GM12878 (cell line): ENCODE results near the gene FHOD3.

Experiments
- CBFB ChIP-seq: IDR thresholded peaks from 2 replicates; pipeline ENCODE4 v1.6.1; 2016; ENCODE audit warnings: antibody characterized with exemption, low read depth
- CBX5 ChIP-seq: sonication (generic); IDR thresholded peaks from 2 replicates; pipeline ENCODE4 v1.6.1; 2016; ENCODE audit warnings: low read depth, moderate library complexity, mild to moderate bottlenecking, inconsistent platforms
- CTCF ChIP-seq, 3 experiments: IDR thresholded peaks in 2 of 3; conservative IDR thresholded peaks in 1 of 3; 2 replicates each; pipeline ENCODE4 v1.5.1; 2011; ENCODE audit warnings: low read depth in 3 of 3, low read length in 3 of 3, mild to moderate bottlenecking in 3 of 3, control low read depth in 2 of 3, moderate library complexity in 2 of 3, inconsistent platforms in 1 of 3, mixed read lengths in 1 of 3; ENCODE audit not compliant: control insufficient read depth in 2 of 3, insufficient read depth in 1 of 3; ENCODE audit errors: extremely low read depth in 1 of 3
- DPF2 ChIP-seq: fragments of 450-650 bp; IDR thresholded peaks from 2 replicates; pipeline ENCODE4 v1.6.1; 2017; ENCODE audit warnings: mild to moderate bottlenecking
- E4F1 ChIP-seq: fragments of 450-650 bp; IDR thresholded peaks from 2 replicates; pipeline ENCODE4 v1.6.1; 2018; ENCODE audit warnings: borderline replicate concordance, mild to moderate bottlenecking; ENCODE audit not compliant: partially characterized antibody
- MAX ChIP-seq: IDR thresholded peaks from 2 replicates; pipeline ENCODE4 v1.6.1; 2012; ENCODE audit warnings: low read depth, low read length, improper control_type of control experiment
- MEF2A ChIP-seq: IDR thresholded peaks from 2 replicates; pipeline ENCODE4 v1.6.1; 2011; ENCODE audit warnings: low read depth, mild to moderate bottlenecking, low read length, moderate library complexity; ENCODE audit not compliant: insufficient read depth
- SUZ12 ChIP-seq: fragments of 200-600 bp; sonication (generic); IDR thresholded peaks from one replicate; pipeline ENCODE4 v1.6.1; 2018; ENCODE audit warnings: antibody characterized with exemption, mild to moderate bottlenecking; ENCODE audit not compliant: unreplicated experiment
- TAF1 ChIP-seq: IDR thresholded peaks from 2 replicates; pipeline ENCODE4 v1.6.1; 2011; ENCODE audit warnings: mild to moderate bottlenecking, low read depth, low read length, borderline replicate concordance
- USF2 ChIP-seq: IDR thresholded peaks from 2 replicates; pipeline ENCODE4 v1.6.1; 2011; ENCODE audit warnings: low read depth, low read length, improper control_type of control experiment, borderline replicate concordance

- no peak for TF ChIP-seq SUZ12
- no peak for TF ChIP-seq CTCF (IDR thresholded peaks at IDR 0.05 in 2 of 3, conservative IDR thresholded peaks at IDR 0.05 in 1 of 3; ENCODE audit: control insufficient read depth in 2 of 3, extremely low read depth in 1 of 3, insufficient read depth in 1 of 3, low read depth in 3 of 3, low read length in 3 of 3)
- TF ChIP-seq TAF1: no peak
- TF ChIP-seq CBFB: no peak
- TF ChIP-seq USF2: no peak
- no peak for TF ChIP-seq CBX5
- TF ChIP-seq DPF2: no peak
- TF ChIP-seq MAX: no peak
- TF ChIP-seq E4F1: no peak
- TF ChIP-seq MEF2A: no peak
Measured at GRCh38 chr18:36649205-36649604, 351.7 kb downstream of the FHOD3 start.
